GM23338 (cell line): ENCODE results near the gene IL7R. TPM values are rescaled to one million over a fixed set of nuclear protein-coding genes. Genes with fewer than 3 reads are reported as not detected.

Source experiments
- ATAC-seq: fragments of 200-7000 bp; cut with Tn5 transposase; 3 replicates; pipeline ENCODE4 v1.9.1; 2020
- DNase-seq: peaks from one replicate; pipeline ENCODE4 v3.0.0-alpha.2; 2015; ENCODE audit warnings: low spot score
- H2AFZ ChIP-seq: fragments of 200-600 bp; sonication (generic); 2 replicates; pipeline ENCODE4 v1.8.0; 2016; ENCODE audit warnings: antibody characterized with exemption, mild to moderate bottlenecking, moderate library complexity
- H3F3A ChIP-seq: fragments of 200-600 bp; sonication (generic); replicated peaks from 2 replicates; pipeline ENCODE4 v1.8.0; 2017; ENCODE audit warnings: antibody characterized with exemption, mixed run types, low read depth
- H3K27ac ChIP-seq: fragments of 200-600 bp; sonication (generic); 2 replicates; pipeline ENCODE4 v1.6.1; 2016; ENCODE audit warnings: low read depth
- H3K27me3 ChIP-seq: fragments of 200-600 bp; sonication (generic); 2 replicates; pipeline ENCODE4 v1.8.0; 2016; ENCODE audit warnings: mild to moderate bottlenecking, mixed run types, moderate library complexity; ENCODE audit not compliant: insufficient read depth
- H3K36me3 ChIP-seq: fragments of 200-600 bp; sonication (generic); 2 replicates; pipeline ENCODE4 v1.8.0; 2016; ENCODE audit warnings: mild to moderate bottlenecking; ENCODE audit not compliant: insufficient read depth
- H3K4me1 ChIP-seq: fragments of 200-600 bp; sonication (generic); 2 replicates; pipeline ENCODE4 v1.8.0; 2016; ENCODE audit warnings: mild to moderate bottlenecking, moderate library complexity; ENCODE audit not compliant: insufficient read depth
- H3K4me2 ChIP-seq: fragments of 200-600 bp; sonication (generic); 2 replicates; pipeline ENCODE4 v1.7.1; 2017; ENCODE audit warnings: mixed run types
- H3K4me3 ChIP-seq: fragments of 200-600 bp; sonication (generic); 2 replicates; pipeline ENCODE4 v1.6.1; 2016; ENCODE audit warnings: mixed run types
- H3K79me2 ChIP-seq: fragments of 200-600 bp; sonication (generic); replicated peaks from 2 replicates; pipeline ENCODE4 v1.8.0; 2017; ENCODE audit warnings: mild to moderate bottlenecking; ENCODE audit not compliant: insufficient read depth
- H3K9me2 ChIP-seq: fragments of 200-600 bp; sonication (generic); 2 replicates; pipeline ENCODE4 v1.8.0; 2017; ENCODE audit not compliant: insufficient read depth
- H4K20me1 ChIP-seq: fragments of 200-600 bp; sonication (generic); replicated peaks from 2 replicates; pipeline ENCODE4 v1.8.0; 2017; ENCODE audit warnings: mild to moderate bottlenecking; ENCODE audit not compliant: insufficient read depth
- H3K27ac Mint-ChIP-seq: 2 replicates; pipeline ENCODE4 v1.8.0; 2020; ENCODE audit warnings: inconsistent platforms, mild to moderate bottlenecking, moderate library complexity, mixed read lengths
- H3K27me3 Mint-ChIP-seq: 3 replicates; pipeline ENCODE4 v1.8.0; 2022; ENCODE audit warnings: low read depth, mild to moderate bottlenecking, moderate library complexity, mixed read lengths, inconsistent platforms; ENCODE audit not compliant: insufficient read depth, poor library complexity
- H3K36me3 Mint-ChIP-seq: 3 replicates; pipeline ENCODE4 v1.8.0; 2021; ENCODE audit warnings: low read depth, mild to moderate bottlenecking, inconsistent platforms, moderate library complexity, mixed read lengths
- H3K4me1 Mint-ChIP-seq: 3 replicates; pipeline ENCODE4 v1.8.0; 2020; ENCODE audit warnings: mild to moderate bottlenecking, inconsistent platforms, mixed read lengths
- H3K4me3 Mint-ChIP-seq: 3 replicates; pipeline ENCODE4 v1.8.0; 2021; ENCODE audit warnings: moderate library complexity, mild to moderate bottlenecking, inconsistent platforms, mixed read lengths
- H3K9me3 Mint-ChIP-seq: 3 replicates; pipeline ENCODE4 v1.8.0; 2020; ENCODE audit warnings: moderate library complexity, mild to moderate bottlenecking, inconsistent platforms, mixed read lengths
- CREB1 ChIP-seq: fragments of 250-450 bp; sonication (Bioruptor Pico); IDR thresholded peaks from 2 replicates; pipeline ENCODE4 v1.5.0; 2020; ENCODE audit warnings: low read depth, mild to moderate bottlenecking, moderate library complexity
- CTCF ChIP-seq, 2 experiments: fragments of 200-600 bp in 1 of 2; sonication (generic) in 1 of 2; conservative IDR thresholded peaks; 2 replicates each; pipeline versions ENCODE4 v1.5.1 to v1.6.1; 2016 to 2017; ENCODE audit warnings: antibody characterized with exemption in 2 of 2, low read depth in 2 of 2, mild to moderate bottlenecking in 2 of 2, moderate library complexity in 1 of 2
- ETS1 ChIP-seq: IDR thresholded peaks from 2 replicates; pipeline ENCODE4 v1.6.1; 2016; ENCODE audit warnings: antibody characterized with exemption
- EZH2 ChIP-seq: fragments of 200-600 bp; sonication (generic); IDR thresholded peaks from one replicate; pipeline ENCODE4 v1.8.0; 2017; ENCODE audit warnings: antibody characterized with exemption, mild to moderate bottlenecking, low read depth; ENCODE audit not compliant: unreplicated experiment
- EZH2phosphoT487 ChIP-seq: fragments of 200-600 bp; sonication (generic); IDR thresholded peaks from one replicate; pipeline ENCODE4 v1.8.1; 2018; ENCODE audit warnings: antibody characterized with exemption; ENCODE audit not compliant: unreplicated experiment
- JUNB ChIP-seq: IDR thresholded peaks from one replicate; pipeline ENCODE4 v1.6.1; 2016; ENCODE audit warnings: antibody characterized with exemption; ENCODE audit not compliant: unreplicated experiment
- NANOG ChIP-seq: IDR thresholded peaks from 2 replicates; pipeline ENCODE4 v1.6.1; 2016; ENCODE audit warnings: antibody characterized with exemption, borderline replicate concordance
- POLR2AphosphoS5 ChIP-seq: IDR thresholded peaks from 2 replicates; pipeline ENCODE4 v1.6.1; 2016; ENCODE audit warnings: antibody characterized with exemption, low read depth
- REST ChIP-seq: IDR thresholded peaks from one replicate; pipeline ENCODE4 v1.6.1; 2018; ENCODE audit warnings: antibody characterized with exemption; ENCODE audit not compliant: unreplicated experiment
- STAT1 ChIP-seq: IDR thresholded peaks from one replicate; pipeline ENCODE4 v1.6.1; 2016; ENCODE audit warnings: antibody characterized with exemption; ENCODE audit not compliant: unreplicated experiment
- ZNF114 ChIP-seq: fragments of 250-450 bp; sonication (Bioruptor Pico); IDR thresholded peaks from 2 replicates; pipeline ENCODE4 v1.5.0; 2020; ENCODE audit warnings: mild to moderate bottlenecking, moderate library complexity
- ZNF331 ChIP-seq: fragments of 250-450 bp; sonication (Bioruptor Pico); IDR thresholded peaks from 2 replicates; pipeline ENCODE4 v1.5.0; 2020; ENCODE audit warnings: low read depth, mild to moderate bottlenecking, moderate library complexity
- ZNF462 ChIP-seq: fragments of 250-450 bp; sonication (Bioruptor Pico); IDR thresholded peaks from 2 replicates; pipeline ENCODE4 v1.5.0; 2020; ENCODE audit warnings: mild to moderate bottlenecking, moderate library complexity
- polyA plus RNA-seq: library from polyadenylated mRNA; unstranded; fragments of >200 nt; fragmentation: Nextera tagmentation; extraction: Ambion mirVana; gene quantifications from 2 replicates; pipeline ENCODE4 v1.2.1, GENCODE V29; 2016
- total RNA-seq: library from RNA; depleted of rRNA; stranded (reverse); fragments of >200 nt; shearing (Covaris generic); gene quantifications from 2 replicates; pipeline ENCODE4 v1.2.3, GENCODE V29; 2014

Gene IL7R
- total and polyA plus RNA-seq, 2 experiments from 2014 or later = not detected

- Histone ChIP-seq H3K79me2 (no peaks in the 10 kb centered on the region), H3F3A (no peaks in the 10 kb centered on the region), H3K27ac (no peak overlapping the region), H3K4me3 (no peak overlapping the region), H2AFZ (no peak overlapping the region), H3K27me3 (no peaks in the 10 kb centered on the region), H3K36me3 (peaks cover 7% of the 10 kb centered on the region; the same call in 1 of the 2 replicates), H3K4me2 (no peak overlapping the region), H3K9me2 (no peaks in the 10 kb centered on the region; the same call in 1 of the 2 replicates), H3K4me1 (no peaks in the 10 kb centered on the region), H4K20me1 (no peaks in the 10 kb centered on the region)
- H3K9me3 Mint-ChIP-seq = peaks cover 63% of the 10 kb centered on the region
- H3K27me3 Mint-ChIP-seq = peaks cover 4% of the 10 kb centered on the region
- no peak overlapping the region for H3K27ac Mint-ChIP-seq
- no peak for TF ChIP-seq ETS1
- no peak for TF ChIP-seq EZH2
- TF ChIP-seq ZNF462 = no peak
- no peak for TF ChIP-seq ZNF331
- no peak for TF ChIP-seq POLR2AphosphoS5
- TF ChIP-seq JUNB = no peak
- no peak for TF ChIP-seq ZNF114
- TF ChIP-seq CTCF (conservative IDR thresholded peaks at IDR 0.05; ENCODE audit: low read depth in 2 of 2) = no peak
- TF ChIP-seq CREB1 = no peak
- no peak for TF ChIP-seq EZH2phosphoT487
- TF ChIP-seq NANOG = no peak
- no peak for TF ChIP-seq REST
- TF ChIP-seq STAT1 = no peak
- ATAC-seq (no peak), DNase-seq (no peak)
- no peak overlapping the region for H3K4me3 Mint-ChIP-seq
- peaks cover 36% of the 10 kb centered on the region for H3K36me3 Mint-ChIP-seq
- H3K4me1 Mint-ChIP-seq = no peaks in the 10 kb centered on the region
Observed at GRCh38 chr5:35842856-35843255, 13.8 kb upstream of the IL7R start.
